GM21619 (cell line): ENCODE data around the gene C3orf80.
"Not testable (repeated sequence)": the region's sequence is repeated elsewhere in the genome, so short reads cannot be mapped to it uniquely, and the experiment has no call there.

ENCODE experiments used
- ATAC-seq: cut with Tn5 transposase; IDR thresholded peaks from one replicate; pipeline ENCODE4 v1.9.1; 2021; ENCODE audit not compliant: unreplicated experiment

Gene C3orf80

GRCh38 chr3:160210799-160211221 is 14.4 kb upstream of the C3orf80 start:
- ATAC-seq: no peak

GRCh38 chr3:160213191-160213590 is 12.0 kb upstream of the C3orf80 start:
- ATAC-seq: no peak

GRCh38 chr3:160217675-160218074 is 7.5 kb upstream of the C3orf80 start:
- no peak for ATAC-seq

- no peak for ATAC-seq
Measured at GRCh38 chr3:160218136-160218535, 7.1 kb upstream of the C3orf80 start.

- no peak for ATAC-seq
Measured at GRCh38 chr3:160220038-160220437, 5.2 kb upstream of the C3orf80 start.

GRCh38 chr3:160221019-160221418 is 4.2 kb upstream of the C3orf80 start:
- ATAC-seq: no peak

- no peak for ATAC-seq
Measured at GRCh38 chr3:160224256-160224655, 966 bp upstream of the C3orf80 start.

GRCh38 chr3:160224811-160225175 is 429 bp upstream of the C3orf80 start:
- ATAC-seq: no peak

GRCh38 chr3:160226026-160226907 is 1.0 kb downstream of the C3orf80 start:
- ATAC-seq: peak; percentile 18

- ATAC-seq: no peak
Measured at GRCh38 chr3:160227419-160227818, 2.2 kb downstream of the C3orf80 start.

GRCh38 chr3:160232014-160232413 is 6.8 kb downstream of the C3orf80 start:
- ATAC-seq: no peak

GRCh38 chr3:160240719-160241118 is 15.5 kb downstream of the C3orf80 start:
- ATAC-seq: not testable (repeated sequence)

- ATAC-seq: no peak
Measured at GRCh38 chr3:160245261-160245800, 20.1 kb downstream of the C3orf80 start.

GRCh38 chr3:160247766-160248165 is 22.5 kb downstream of the C3orf80 start:
- ATAC-seq: no peak

GRCh38 chr3:160253298-160253697 is 28.1 kb downstream of the C3orf80 start:
- no peak for ATAC-seq

GRCh38 chr3:160257606-160258005 is 32.4 kb downstream of the C3orf80 start:
- ATAC-seq: no peak

- no peak for ATAC-seq
Measured at GRCh38 chr3:160259589-160259988, 34.4 kb downstream of the C3orf80 start.

- no peak for ATAC-seq
Measured at GRCh38 chr3:160260587-160261270, 35.5 kb downstream of the C3orf80 start.

GRCh38 chr3:160265088-160265487 is 39.9 kb downstream of the C3orf80 start:
- no peak for ATAC-seq
